Astrocyte of the spinal cord (primary cell): ENCODE results near the gene PPM1A.

Source experiments
- DNase-seq: peaks from one replicate; pipeline ENCODE4 v3.0.0; 2011; ENCODE audit warnings: low read depth, low spot score
- H3K4me3 ChIP-seq: 2 replicates; pipeline ENCODE4 v1.5.1; 2011; ENCODE audit warnings: low read depth, mild to moderate bottlenecking, low read length, moderate library complexity
- in situ Hi-C: cut with HindIII; loops from 2 replicates; pipeline ENCODE4 v1.10.0; 2017; ENCODE audit warnings: low sequenced_read_pairs
- TF ChIP-seq, protein P1 (sequence below): IDR thresholded peaks from 2 replicates; pipeline ENCODE4 v1.5.1; 2012; ENCODE audit warnings: low read depth, mild to moderate bottlenecking, low read length, inconsistent platforms

PPM1A gene

DNA sequence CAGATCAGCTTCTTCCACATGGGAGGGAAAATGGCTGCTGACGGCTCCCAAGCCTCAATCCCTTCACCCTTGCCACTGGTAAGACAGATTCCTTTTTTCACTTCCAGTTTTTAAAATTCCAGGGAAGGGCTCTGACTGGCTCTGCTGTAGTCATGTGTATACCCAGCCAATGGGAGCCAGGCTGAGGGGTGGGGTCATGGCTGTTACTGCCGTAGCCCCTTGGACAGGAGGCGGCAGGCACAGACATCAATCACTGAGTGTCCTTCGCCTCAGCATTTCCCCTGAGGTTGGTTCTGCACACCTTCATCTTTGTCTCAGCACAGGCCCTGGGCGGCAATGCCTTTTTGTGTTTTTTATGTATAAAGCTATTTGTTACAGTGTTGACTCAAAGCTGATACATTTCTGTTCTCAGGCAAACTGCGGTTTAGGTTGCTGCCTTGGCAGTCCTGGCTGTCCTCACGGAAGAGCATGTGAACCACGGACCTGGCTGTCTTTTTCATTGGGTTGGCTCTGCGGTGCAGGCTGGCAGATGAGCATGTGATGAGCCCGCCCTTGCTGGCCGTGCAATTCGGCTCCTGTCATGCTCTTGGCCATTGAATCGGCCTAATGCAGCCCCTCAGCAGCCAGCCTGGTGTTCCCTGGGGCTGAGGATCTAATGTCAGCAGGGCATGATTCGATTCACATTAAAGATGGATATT is 74.3 kb downstream of the PPM1A start:
- TF ChIP-seq, protein P1, sequence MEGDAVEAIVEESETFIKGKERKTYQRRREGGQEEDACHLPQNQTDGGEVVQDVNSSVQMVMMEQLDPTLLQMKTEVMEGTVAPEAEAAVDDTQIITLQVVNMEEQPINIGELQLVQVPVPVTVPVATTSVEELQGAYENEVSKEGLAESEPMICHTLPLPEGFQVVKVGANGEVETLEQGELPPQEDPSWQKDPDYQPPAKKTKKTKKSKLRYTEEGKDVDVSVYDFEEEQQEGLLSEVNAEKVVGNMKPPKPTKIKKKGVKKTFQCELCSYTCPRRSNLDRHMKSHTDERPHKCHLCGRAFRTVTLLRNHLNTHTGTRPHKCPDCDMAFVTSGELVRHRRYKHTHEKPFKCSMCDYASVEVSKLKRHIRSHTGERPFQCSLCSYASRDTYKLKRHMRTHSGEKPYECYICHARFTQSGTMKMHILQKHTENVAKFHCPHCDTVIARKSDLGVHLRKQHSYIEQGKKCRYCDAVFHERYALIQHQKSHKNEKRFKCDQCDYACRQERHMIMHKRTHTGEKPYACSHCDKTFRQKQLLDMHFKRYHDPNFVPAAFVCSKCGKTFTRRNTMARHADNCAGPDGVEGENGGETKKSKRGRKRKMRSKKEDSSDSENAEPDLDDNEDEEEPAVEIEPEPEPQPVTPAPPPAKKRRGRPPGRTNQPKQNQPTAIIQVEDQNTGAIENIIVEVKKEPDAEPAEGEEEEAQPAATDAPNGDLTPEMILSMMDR: no peak
- no peak for DNase-seq
- no peak overlapping the region for H3K4me3 ChIP-seq
- in situ Hi-C loops: no loop called here

- in situ Hi-C loops: no loop called here
- TF ChIP-seq, protein P1: no peak
- no peak overlapping the region for H3K4me3 ChIP-seq
- DNase-seq: no peak
Observed at GRCh38 chr14:60324837-60325236, 75.8 kb downstream of the PPM1A start.

DNA sequence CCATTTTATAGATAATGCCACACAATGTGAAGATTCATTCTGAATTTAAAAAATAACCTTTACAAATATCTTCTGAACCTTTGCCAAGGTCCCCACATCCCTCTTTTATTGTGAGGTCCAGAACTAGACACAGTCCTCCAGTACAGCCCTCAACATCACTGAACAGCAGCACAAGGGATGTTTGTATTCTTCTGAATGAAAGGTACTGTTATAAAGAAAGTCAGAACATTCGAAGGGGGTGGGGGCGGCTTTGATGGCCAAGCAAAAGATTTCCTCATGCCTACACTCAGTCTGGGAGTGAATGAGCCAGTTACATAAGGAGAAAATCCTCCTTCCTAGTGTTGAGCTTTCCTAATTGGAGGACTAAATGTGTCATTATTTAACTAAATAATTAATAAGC is 77.3 kb downstream of the PPM1A start:
- TF ChIP-seq, protein P1: no peak
- no peak for DNase-seq
- no peak overlapping the region for H3K4me3 ChIP-seq
- in situ Hi-C loops: no loop called here

DNA sequence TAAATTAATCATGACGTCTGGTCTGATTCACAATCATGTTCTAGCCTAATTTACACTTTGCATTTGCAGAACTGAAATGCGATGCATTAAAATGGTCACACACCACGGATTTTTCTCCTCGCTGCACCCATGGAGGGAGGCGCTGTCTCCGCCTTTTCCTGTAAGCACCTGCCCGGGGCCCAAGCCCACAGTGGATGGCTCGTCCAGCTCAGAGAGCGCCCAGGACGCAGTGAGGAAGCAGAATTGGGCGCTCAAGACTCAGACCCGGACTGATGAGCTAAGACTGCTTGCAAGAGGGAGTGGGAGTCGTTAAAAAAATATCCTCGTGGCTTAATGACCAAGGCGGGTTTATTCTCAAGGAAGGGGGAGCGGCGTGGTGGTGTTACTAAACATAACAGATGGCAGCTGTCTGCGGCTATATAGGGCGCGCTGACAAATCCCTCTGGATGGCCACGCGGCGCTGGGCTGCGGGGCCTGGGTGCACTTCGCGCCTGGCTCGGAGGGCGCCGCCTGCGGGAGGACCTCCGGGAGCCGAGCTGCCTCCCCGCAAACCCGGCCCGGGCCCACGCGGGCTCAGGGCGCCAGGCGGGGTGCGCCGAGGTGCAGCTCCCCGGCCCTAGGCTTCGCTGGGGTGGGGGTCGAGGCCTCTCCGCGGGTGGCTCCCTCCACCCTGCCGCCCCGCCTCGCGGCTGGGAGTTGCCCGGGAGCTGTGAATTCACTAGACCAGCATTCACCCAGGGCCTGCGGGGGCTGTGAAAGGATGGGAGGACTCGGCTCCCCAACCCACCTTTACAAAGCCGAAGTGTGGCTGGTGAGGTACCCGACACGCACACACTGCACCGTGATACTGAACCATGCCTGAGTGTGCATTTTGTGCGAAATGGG is 78.7 kb downstream of the PPM1A start:
- TF ChIP-seq, protein P1: no peak
- H3K4me3 ChIP-seq: peak overlapping the region; percentile 20
- DNase-seq: no peak
- in situ Hi-C loops: no loop called here

DNA sequence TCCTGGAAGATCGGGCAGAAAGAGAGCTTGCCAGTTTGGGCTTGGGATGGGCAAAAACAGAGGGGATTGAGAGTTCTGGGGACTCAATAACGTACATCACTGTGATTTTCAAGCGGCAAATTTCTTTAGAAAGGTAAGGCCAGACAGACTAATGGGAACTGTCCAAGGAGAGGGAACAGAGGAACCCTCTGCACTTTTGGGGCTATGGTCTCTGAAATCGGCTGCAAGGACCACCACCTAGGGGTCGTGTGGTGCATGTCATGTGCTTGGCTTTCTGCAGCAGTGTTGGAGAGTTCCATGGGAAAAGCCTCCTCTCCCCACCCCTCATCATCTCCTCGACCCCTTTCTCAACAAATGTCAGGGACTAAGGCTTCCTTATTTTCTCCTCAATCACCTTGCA is 79.6 kb downstream of the PPM1A start:
- no peak overlapping the region for H3K4me3 ChIP-seq
- no peak for DNase-seq
- TF ChIP-seq, protein P1: peak; percentile 1
- in situ Hi-C loops: no loop called here

DNA sequence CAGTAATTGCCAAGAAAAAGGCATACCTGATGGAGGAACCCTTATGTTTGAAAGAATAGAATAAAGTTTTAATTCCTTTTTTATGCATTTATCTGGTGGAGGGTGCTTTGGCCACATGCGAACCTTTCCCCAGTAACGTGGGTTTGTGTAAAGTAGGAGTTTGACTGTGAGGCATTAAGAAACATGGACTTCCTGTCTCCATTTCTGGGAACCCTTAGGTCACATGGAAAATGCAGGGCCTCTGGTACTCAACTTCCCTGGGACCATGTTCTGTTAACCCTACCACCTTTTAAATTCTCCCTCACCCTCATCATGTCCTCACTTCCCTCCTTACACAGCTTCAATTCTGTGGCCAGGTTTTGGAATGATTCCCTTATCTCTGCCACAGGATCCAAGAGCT is 80.3 kb downstream of the PPM1A start:
- TF ChIP-seq, protein P1: no peak
- H3K4me3 ChIP-seq: no peak overlapping the region
- in situ Hi-C loops: no loop called here
- no peak for DNase-seq
